ENCODE measurements around the gene GSTT2. TPM values are rescaled to one million over a fixed set of nuclear protein-coding genes. Genes with fewer than 3 reads are reported as not detected.

The GSTT2 gene
- polyA plus RNA-seq, 2 of the 4 experiments (the other 2 are of a cell fraction) = 0.14 TPM; not detected in 1

- TF ChIP-seq CHD2 (IDR thresholded peaks at IDR 0.05; ENCODE audit: low read length, partially characterized antibody) = no peak
These were observed 47.5 kb downstream of the GSTT2 start (continued) for GRCh38 chr22:24027389-24027975.

- H3K27ac ChIP-seq = no peak overlapping the region
- FAIRE-seq = no peak
- CTCF ChIA-PET = no interaction called here
These were observed 48.1 kb downstream of the GSTT2 start for GRCh38 chr22:24027991-24028390.

GRCh38 chr22:24028533-24028932, 48.6 kb downstream of the GSTT2 start:
- DNase-seq (ENCODE audit: low read depth in 1 of 2, low spot score in 1 of 2) (no peak), FAIRE-seq (no peak), ATAC-seq (no peak)
- POLR2A ChIA-PET = no interaction called here
- TF ChIP-seq RAD21 (conservative IDR thresholded peaks at IDR 0.05 in 1 of 2, IDR thresholded peaks at IDR 0.05 in 1 of 2) = no peak
- TF ChIP-seq HOXB13 (CRISPR knock-in tag; IDR thresholded peaks at IDR 0.05; ENCODE audit: low read depth) = no peak
- TF ChIP-seq, protein P1, sequence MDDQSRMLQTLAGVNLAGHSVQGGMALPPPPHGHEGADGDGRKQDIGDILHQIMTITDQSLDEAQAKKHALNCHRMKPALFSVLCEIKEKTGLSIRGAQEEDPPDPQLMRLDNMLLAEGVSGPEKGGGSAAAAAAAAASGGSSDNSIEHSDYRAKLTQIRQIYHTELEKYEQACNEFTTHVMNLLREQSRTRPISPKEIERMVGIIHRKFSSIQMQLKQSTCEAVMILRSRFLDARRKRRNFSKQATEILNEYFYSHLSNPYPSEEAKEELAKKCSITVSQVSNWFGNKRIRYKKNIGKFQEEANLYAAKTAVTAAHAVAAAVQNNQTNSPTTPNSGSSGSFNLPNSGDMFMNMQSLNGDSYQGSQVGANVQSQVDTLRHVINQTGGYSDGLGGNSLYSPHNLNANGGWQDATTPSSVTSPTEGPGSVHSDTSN (IDR thresholded peaks at IDR 0.05) = no peak
- TF ChIP-seq CHD2 (IDR thresholded peaks at IDR 0.05; ENCODE audit: low read length, partially characterized antibody) = no peak
- TF ChIP-seq, protein P2, sequence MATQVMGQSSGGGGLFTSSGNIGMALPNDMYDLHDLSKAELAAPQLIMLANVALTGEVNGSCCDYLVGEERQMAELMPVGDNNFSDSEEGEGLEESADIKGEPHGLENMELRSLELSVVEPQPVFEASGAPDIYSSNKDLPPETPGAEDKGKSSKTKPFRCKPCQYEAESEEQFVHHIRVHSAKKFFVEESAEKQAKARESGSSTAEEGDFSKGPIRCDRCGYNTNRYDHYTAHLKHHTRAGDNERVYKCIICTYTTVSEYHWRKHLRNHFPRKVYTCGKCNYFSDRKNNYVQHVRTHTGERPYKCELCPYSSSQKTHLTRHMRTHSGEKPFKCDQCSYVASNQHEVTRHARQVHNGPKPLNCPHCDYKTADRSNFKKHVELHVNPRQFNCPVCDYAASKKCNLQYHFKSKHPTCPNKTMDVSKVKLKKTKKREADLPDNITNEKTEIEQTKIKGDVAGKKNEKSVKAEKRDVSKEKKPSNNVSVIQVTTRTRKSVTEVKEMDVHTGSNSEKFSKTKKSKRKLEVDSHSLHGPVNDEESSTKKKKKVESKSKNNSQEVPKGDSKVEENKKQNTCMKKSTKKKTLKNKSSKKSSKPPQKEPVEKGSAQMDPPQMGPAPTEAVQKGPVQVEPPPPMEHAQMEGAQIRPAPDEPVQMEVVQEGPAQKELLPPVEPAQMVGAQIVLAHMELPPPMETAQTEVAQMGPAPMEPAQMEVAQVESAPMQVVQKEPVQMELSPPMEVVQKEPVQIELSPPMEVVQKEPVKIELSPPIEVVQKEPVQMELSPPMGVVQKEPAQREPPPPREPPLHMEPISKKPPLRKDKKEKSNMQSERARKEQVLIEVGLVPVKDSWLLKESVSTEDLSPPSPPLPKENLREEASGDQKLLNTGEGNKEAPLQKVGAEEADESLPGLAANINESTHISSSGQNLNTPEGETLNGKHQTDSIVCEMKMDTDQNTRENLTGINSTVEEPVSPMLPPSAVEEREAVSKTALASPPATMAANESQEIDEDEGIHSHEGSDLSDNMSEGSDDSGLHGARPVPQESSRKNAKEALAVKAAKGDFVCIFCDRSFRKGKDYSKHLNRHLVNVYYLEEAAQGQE (IDR thresholded peaks at IDR 0.05) = no peak
- TF ChIP-seq KDM5A (IDR thresholded peaks at IDR 0.05) = no peak
- no peak for TF ChIP-seq ZC3H11A (IDR thresholded peaks at IDR 0.05)
- no peak for TF ChIP-seq HEYL (CRISPR knock-in tag; IDR thresholded peaks at IDR 0.05)
- no peak for TF ChIP-seq ZNF302 (CRISPR knock-in tag; IDR thresholded peaks at IDR 0.05)
- TF ChIP-seq RFX5 (IDR thresholded peaks at IDR 0.05) = no peak
- no peak for TF ChIP-seq KDM1A (IDR thresholded peaks at IDR 0.05; ENCODE audit: low read depth)
- 48% methylated on average over 2 of the region's 2 CpGs for WGBS (ENCODE audit: missing lambda C conversion rate)
- Histone ChIP-seq H3K4me3 (no peak overlapping the region), H3K27ac (no peak overlapping the region), H3K9me3 (no peaks in the 10 kb centered on the region), H3K4me1 (no peaks in the 10 kb centered on the region), H3K4me2 (no peak overlapping the region)
- CTCF ChIA-PET = no interaction called here

More at GRCh38 chr22:24027991-24028390, 48.1 kb downstream of the GSTT2 start:
- H3K9me3 ChIP-seq = no peaks in the 10 kb centered on the region
- H3K4me1 ChIP-seq = no peaks in the 10 kb centered on the region
- H3K4me2 ChIP-seq = no peak overlapping the region
- ATAC-seq = no peak
- TF ChIP-seq, protein P3, sequence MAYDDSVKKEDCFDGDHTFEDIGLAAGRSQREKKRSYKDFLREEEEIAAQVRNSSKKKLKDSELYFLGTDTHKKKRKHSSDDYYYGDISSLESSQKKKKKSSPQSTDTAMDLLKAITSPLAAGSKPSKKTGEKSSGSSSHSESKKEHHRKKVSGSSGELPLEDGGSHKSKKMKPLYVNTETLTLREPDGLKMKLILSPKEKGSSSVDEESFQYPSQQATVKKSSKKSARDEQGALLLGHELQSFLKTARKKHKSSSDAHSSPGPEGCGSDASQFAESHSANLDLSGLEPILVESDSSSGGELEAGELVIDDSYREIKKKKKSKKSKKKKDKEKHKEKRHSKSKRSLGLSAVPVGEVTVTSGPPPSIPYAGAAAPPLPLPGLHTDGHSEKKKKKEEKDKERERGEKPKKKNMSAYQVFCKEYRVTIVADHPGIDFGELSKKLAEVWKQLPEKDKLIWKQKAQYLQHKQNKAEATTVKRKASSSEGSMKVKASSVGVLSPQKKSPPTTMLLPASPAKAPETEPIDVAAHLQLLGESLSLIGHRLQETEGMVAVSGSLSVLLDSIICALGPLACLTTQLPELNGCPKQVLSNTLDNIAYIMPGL (CRISPR knock-in tag; IDR thresholded peaks at IDR 0.05; ENCODE audit: borderline replicate concordance) = no peak
- TF ChIP-seq ATOH8 (CRISPR knock-in tag; IDR thresholded peaks at IDR 0.05; ENCODE audit: low read depth) = no peak
- no peak for TF ChIP-seq RARB (CRISPR knock-in tag; IDR thresholded peaks at IDR 0.05)
- no peak for TF ChIP-seq NFE2L2 (conservative IDR thresholded peaks at IDR 0.05; ENCODE audit: low read length)
- no peak for TF ChIP-seq CEBPB (IDR thresholded peaks at IDR 0.05)
- TF ChIP-seq POLR2AphosphoS2 (conservative IDR thresholded peaks at IDR 0.05; ENCODE audit: low read length) = no peak
- no peak for TF ChIP-seq CHD2 (IDR thresholded peaks at IDR 0.05; ENCODE audit: low read length, partially characterized antibody)
- POLR2A ChIA-PET = no interaction called here
- WGBS (ENCODE audit: missing lambda C conversion rate) = 79% methylated on average over 2 of the region's 2 CpGs
- DNase-seq (ENCODE audit: low read depth in 1 of 2, low spot score in 1 of 2) = no peak
- H3K4me3 ChIP-seq = no peak overlapping the region
